Renal cortex interstitium (tissue), 11 donors: ENCODE measurements around the gene ABL2. TPM values are rescaled to one million over a fixed set of nuclear protein-coding genes. Genes with fewer than 3 reads are reported as not detected.
A peak's percentile ranks its signal among the peaks of the same experiment; 100 is the strongest.
"Not testable (repeated sequence)": the region's sequence is repeated elsewhere in the genome, so short reads cannot be mapped to it uniquely, and the experiment has no call there.

Experiments
- DNase-seq, 11 donors: peaks; one replicate each; pipeline ENCODE4 v3.0.0-alpha.2; 2013; ENCODE audit warnings: low read depth in 9 of 11, low spot score in 4 of 11; ENCODE audit errors: extremely low read depth in 1 of 11
- polyA plus RNA-seq, 3 donors: library from polyadenylated mRNA; unstranded; fragments of 120-200 nt; gene quantifications; one replicate each; pipeline ENCODE4 v1.2.1, GENCODE V29; 2013; ENCODE audit not compliant: insufficient read length in 3 of 3

ABL2 gene
- polyA plus RNA-seq, 3 donors = 10.6 to 12.3 (median 10.9) TPM

GRCh38 chr1:179228783-179229213 is 679 bp downstream of the ABL2 start:
- peak in 8 of 11 donors; percentile 17 to 45 (median 30) for DNase-seq

GRCh38 chr1:179226738-179227137 is 2.7 kb downstream of the ABL2 start:
- DNase-seq = no peak

- DNase-seq = not testable (repeated sequence)
Observed at GRCh38 chr1:179224466-179224865, 5.0 kb downstream of the ABL2 start.

GRCh38 chr1:179221121-179221520 is 8.4 kb downstream of the ABL2 start:
- DNase-seq = not testable (repeated sequence)

- no peak for DNase-seq
Observed at GRCh38 chr1:179217943-179218507, 11.5 kb downstream of the ABL2 start.

DNA sequence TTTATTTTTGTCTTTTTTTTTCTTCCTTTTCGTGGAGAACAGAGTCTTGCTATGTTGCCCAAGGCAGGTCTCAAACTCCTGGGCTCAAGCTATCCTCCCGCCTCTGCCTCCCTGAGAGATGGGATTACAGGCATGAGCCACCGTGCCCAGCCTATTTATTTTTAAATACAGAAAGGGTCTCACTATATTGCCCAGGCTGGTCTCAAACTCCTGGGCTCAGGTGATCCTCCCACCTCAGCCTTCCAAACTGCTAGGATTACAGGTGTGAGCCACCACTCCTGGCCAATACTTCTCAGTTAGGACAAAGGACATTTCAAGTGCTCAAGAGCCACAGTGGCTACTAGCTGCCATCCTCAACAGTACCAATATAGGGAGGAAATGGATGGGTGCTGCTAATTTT is 16.2 kb downstream of the ABL2 start:
- not testable (repeated sequence) for DNase-seq

DNA sequence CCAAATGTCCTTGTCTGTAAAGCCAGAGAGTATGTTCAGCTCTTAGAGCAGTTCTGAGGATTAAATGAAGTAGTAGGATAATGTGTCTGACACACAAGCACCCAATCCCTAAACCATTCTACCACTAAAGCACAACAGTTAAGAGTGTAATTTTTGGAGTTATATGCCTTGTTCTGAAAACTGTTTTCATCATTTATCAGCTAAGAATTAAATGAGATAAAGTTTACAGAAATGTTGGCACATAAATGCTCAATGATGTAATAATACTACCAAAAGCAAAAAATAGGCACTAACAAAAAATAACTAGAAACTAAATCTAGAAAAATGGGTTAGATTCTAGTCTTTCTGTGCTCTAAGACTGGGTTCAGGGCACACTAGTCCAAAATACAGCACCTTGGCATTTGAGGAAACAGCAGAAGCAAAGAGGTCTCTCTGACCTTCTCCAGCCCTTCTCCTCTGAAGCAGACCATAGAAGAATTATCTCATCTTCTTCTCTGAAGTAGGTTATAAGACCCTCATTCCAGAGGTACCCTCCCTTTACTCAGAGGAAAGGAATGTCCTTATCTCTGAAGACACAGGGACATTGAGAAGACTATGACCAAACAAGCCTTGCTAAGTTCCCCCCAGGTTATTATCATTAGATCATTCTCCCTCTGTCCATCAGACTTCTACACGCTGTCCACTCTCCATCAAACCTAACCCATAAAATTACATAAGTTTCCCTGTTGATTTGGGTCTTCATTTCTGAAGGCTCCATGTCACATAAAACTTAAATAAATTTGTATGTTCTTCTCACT is 20.6 kb downstream of the ABL2 start:
- DNase-seq = no peak

GRCh38 chr1:179206812-179207211 is 22.7 kb downstream of the ABL2 start:
- no peak for DNase-seq

DNA sequence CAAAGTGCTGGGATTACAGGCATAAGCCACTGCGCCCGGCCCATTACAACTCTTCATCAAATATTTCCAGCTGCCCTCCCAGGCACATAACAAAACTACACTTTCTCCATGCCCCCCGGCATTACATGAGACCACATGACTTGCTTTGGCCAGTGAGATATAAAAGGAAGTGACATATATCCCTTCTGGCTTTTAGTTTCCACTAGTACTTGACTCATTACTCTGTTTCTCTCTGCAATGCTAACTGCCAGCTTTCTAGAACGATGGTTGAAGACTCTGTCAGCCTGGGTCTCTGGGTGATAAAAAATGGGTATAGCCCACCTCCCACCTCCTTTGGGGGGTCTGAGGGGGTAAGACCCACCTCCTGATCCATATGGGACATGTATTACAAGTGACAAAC is 24.2 kb downstream of the ABL2 start:
- no peak for DNase-seq

DNA sequence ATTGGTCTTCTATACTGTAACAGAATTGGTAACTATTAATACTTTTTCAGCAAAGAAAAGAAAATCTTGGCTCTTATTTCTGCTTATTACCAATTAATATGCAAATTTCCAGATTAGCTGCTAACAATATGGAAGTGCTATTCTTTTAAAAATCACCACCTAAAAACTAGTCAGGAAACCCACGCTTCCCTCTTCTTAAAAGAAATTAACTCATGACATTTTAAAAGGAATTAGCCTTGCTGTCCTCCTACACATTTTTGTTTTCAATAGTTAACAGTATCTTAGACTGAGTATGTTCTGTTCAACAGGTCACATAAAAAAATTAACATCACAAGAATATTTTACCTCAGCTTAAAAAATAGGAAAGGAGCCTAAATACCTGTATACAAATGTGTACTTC is 27.3 kb downstream of the ABL2 start:
- DNase-seq = no peak

DNA sequence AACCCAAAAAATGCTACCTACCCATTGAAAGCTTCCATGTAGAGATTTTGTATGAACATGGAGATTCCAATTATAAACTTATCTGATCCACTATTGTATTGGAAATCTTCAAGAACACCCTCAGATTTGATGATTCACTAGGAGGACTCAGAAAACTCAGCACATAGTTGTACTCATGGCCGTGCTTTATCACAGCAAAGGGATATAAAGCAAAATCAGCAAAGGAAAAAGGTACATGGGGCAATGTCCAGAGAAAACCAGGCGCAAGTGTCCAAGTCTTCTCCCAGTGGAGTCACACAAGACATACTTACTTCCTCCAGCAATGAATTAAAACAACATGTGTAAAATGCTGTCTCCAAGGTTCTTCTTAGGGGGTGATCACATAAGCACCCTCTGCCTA is 28.9 kb downstream of the ABL2 start:
- DNase-seq = no peak

DNA sequence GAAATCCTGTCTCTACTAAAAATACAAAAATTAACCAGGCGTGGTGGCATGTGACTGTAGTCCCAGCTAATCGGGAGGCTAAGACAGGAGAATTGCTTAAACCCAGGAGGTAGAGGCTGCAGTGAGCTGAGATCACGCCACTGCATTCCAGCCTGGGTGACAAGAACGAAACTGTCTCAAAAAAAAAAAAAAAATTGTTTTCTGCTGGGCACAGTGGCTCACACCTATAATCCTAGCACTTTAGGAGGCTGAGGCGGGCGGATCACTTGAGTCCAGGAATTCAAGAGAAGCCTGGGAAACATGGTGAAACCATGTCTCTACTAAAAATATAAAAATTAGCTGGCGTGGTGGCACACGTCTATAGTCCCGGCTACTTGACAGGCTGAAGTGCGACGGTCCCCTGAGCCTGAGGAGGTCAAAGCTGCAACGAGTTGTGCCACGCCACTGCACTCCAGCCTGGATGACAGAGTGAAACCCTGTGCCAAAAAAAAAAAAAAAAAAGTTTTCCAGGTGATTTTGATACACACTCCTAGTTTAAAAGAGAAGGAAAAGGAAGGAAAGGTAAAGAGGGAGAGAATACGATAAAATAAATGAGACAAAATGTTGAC is 31.7 kb downstream of the ABL2 start:
- DNase-seq = no peak

DNA sequence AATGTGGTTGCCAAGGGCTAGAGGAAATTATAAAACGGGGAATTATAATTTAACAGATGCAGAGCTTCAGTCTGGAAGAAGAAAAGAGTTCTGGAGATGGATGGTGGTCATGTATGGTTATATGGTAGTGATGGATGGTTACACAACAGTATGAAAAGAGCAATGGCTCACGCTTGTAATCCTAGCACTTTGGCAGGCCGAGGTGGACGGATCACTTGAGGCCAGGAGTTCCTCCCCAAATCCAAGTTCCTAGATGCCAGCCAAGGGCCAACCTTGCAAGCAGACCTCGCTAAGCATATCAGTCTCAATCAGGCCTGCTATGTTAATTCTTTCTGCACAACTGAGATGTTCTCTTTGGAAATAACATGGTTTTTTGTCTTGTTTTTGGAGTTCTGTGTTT is 33.6 kb downstream of the ABL2 start:
- DNase-seq = not testable (repeated sequence)

GRCh38 chr1:179195376-179195775 is 34.1 kb downstream of the ABL2 start:
- DNase-seq = no peak

DNA sequence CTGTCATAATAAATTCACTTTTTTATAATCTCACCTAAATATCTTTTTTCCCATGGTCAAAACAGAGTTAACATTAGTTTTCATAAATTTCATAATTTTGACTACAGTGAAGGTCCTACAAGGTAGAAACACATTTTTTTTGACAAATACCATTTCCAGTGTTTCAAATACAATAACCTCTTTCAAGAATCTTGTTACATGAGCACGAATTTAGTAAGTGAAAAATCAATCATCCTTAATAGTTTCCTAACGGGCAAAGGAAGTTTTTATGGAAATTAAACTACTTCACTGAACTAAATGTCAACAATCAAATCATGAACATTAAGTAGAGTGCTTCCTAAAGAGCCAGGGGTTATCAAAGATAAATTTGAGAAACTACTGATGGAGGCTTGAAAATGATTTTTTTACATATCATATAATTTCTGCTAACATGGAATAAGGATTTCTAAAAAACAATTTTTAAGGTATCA is 35.4 kb downstream of the ABL2 start:
- no peak for DNase-seq

- no peak for DNase-seq
Observed at GRCh38 chr1:179190861-179191260, 38.6 kb downstream of the ABL2 start.

DNA sequence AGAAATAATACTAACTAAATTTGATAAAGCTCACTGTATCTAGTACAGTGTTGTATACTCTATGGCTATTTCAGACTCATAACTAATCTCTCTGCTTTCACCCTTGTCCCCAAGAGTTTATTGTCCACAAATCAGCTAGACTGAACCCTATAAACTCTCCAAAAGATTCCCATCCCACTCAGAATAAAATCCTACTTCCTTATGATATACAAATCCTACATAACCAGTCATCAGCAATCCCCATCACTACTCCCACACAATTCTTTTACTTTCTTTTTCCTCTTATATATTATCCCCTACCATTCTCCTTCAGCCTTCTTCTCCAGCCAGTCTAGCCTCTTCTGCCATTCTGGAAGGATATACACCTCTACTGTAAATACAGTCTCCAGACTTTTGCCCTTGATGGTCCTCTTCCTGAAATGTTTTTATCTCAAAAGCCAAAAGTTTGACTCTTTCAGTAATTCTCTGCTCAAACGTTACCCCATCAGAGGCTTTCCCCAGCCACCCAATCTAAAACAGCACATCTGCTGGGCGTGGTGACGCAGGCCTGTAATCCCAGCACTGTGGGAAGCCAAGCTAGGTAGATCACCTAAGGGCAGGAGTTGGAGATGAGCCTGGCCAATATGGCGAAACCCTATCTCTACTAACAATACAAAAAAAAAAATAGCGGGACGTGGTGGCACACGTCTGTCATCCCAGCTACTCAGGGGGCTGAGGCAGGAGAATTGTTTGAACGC is 41.6 kb downstream of the ABL2 start:
- no peak for DNase-seq

- DNase-seq = peak in 1 of 11 donors; percentile 19
Observed at GRCh38 chr1:179187043-179187442, 42.4 kb downstream of the ABL2 start.

- no peak for DNase-seq
Observed at GRCh38 chr1:179184403-179184802, 45.1 kb downstream of the ABL2 start.

DNA sequence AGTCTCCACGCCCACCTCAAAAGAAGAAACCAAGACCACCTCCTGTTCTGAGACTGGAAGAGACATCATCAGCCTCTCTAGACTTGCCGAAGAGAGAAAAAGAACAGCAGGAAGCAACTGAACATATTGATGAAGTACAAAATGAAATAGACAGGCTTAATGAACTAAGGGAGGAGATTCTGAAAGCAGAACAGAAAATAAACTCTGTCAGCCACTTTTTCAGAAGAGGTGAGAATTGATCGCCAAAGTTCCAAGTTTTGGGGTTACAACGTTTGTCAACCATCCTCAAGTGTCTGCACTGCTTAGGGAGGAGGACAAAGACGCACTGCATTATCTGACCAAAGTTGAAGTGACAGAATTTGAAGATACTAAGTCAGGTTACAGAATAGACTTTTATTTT is 45.6 kb downstream of the ABL2 start:
- DNase-seq = no peak
